GM19438 (cell line): ENCODE results near the gene JTB.

Source experiments
- ATAC-seq: cut with Tn5 transposase; IDR thresholded peaks from one replicate; pipeline ENCODE4 v1.9.1; 2021; ENCODE audit warnings: low read depth; ENCODE audit not compliant: unreplicated experiment

JTB gene

GRCh38 chr1:153957744-153958110 lies 19.7 kb downstream of the JTB start:
- peak; percentile 18 for ATAC-seq

GRCh38 chr1:153956997-153957715 lies 20.3 kb downstream of the JTB start:
- ATAC-seq = no peak

DNA sequence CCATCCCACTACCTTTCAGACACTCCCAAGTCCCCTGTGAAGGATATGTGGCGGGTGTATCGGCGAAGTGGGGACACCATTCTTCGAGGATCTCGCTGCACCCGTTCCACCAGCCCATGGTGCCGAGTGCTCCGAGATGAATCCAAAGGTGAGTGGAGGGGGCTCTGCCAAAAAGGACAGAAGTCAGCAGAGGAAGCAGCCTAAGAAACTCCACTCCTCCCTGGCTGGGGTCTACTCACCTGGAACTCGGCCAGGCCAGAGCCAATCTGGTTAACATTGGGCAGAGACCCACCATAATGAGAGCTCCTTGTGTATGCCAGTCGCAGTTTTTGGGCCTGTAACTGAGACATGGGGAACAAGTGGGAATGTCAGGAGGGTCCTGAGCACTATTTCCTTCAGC lies 22.6 kb downstream of the JTB start:
- ATAC-seq = no peak

DNA sequence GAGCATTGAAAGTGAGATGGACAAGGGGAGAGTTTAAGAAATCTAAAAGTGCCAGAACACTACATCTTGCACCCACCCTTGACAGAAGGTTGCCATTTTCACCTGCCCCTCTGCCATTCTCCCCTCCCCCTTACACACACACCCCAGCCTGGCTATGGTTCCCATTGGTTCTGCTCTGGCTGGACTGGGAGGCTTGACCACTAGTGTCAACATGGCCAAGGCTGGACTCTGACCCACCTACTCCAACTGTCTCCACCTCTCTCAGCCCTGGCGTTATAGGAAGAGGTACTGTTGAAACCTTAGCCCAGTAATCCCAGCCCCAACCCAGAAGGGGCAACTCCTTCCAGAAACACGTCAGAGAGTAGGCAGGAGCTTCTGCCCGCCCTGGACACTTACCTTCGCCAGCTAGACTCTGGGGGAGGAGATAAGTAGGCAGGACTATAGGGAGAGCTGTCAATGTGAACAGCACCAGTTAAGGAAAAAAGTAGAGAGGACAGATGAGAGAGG lies 23.6 kb downstream of the JTB start:
- no peak for ATAC-seq

DNA sequence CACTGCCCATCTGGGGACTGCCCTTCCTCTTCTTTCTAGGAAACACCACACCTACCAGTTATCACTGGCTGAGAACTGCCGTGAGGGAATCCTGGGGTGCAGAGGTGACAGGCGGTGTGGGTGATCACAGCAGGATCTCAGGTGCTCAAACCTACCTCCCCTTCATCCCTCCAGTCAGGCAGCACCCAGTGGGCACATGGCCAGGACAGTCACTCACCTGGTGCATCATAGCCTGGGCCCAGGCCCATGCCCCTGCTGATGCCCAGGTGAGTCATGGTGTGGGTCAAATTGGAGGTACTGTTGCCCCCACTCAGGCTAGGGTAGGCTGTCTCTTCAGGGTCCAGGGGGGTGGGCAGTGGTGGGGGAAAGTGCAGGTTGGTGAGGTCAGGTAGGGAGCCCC lies 25.7 kb downstream of the JTB start:
- no peak for ATAC-seq

GRCh38 chr1:153951183-153951582 lies 26.3 kb downstream of the JTB start:
- no peak for ATAC-seq

GRCh38 chr1:153946622-153947241 lies 30.7 kb downstream of the JTB start, which contains the start of gene DENND4B:
Gene DENND4B, minus strand, starts transcription at chr1:153946718. Its CDS starts 2,344 bp downstream, at chr1:153944374.
- ATAC-seq = peak; percentile 65

GRCh38 chr1:153945795-153946621 lies 31.5 kb downstream of the JTB start:
- peak; percentile 73 for ATAC-seq

- ATAC-seq = no peak
Measured at GRCh38 chr1:153945131-153945794, 32.2 kb downstream of the JTB start.

DNA sequence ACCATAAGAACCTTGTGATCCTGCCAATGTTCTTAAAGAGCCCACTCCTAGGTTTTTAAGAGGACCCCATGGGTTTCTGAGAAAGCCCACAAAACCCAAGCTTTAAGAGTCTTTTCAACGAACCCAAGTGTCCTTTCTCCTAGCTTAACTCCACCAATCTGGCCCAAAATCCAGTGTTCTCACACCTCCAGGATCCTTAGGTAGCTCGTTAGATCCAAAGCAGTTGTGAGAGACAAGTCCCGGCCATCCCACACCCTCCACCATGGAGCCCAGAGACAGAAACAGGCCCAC lies 32.7 kb downstream of the JTB start:
- ATAC-seq = no peak

- no peak for ATAC-seq
Measured at GRCh38 chr1:153944005-153944826, 33.3 kb downstream of the JTB start.

DNA sequence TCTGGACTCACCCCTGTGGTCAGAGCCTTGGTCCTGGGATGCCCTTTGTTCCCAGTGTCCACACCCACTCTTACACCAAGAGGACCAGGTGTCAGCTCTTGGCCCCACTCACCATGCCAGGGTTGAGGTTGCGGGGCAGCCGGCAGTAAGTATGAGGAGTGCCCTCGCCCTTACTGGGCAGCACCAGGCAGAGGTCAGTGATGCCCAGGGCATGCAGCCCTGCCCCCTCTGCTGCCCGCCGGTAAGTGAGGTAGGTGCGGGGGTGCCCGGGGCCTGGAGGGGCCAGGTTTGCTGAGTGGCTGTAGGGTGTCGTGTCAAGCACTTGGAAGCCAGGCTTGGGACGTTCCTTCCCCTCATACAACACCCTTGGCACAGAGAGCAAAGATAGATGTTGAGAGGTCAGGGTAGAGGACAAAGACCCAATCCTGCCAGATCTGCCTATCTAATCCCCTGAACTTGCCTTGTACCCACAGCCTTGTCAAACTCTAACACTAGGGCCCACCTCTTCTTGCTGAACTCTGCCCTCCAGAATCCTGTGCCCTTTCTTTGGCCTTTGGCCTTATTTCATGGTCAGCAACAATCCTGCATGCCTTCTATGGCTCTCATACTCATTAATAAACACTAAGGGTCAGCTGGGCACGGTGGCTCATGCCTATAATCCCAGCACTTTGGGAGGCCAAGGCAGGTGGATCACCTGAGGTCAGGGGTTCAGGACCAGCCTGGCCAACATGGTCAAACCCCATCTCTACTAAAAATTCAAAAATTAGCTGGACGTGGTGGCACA lies 34.5 kb downstream of the JTB start:
- no peak for ATAC-seq

DNA sequence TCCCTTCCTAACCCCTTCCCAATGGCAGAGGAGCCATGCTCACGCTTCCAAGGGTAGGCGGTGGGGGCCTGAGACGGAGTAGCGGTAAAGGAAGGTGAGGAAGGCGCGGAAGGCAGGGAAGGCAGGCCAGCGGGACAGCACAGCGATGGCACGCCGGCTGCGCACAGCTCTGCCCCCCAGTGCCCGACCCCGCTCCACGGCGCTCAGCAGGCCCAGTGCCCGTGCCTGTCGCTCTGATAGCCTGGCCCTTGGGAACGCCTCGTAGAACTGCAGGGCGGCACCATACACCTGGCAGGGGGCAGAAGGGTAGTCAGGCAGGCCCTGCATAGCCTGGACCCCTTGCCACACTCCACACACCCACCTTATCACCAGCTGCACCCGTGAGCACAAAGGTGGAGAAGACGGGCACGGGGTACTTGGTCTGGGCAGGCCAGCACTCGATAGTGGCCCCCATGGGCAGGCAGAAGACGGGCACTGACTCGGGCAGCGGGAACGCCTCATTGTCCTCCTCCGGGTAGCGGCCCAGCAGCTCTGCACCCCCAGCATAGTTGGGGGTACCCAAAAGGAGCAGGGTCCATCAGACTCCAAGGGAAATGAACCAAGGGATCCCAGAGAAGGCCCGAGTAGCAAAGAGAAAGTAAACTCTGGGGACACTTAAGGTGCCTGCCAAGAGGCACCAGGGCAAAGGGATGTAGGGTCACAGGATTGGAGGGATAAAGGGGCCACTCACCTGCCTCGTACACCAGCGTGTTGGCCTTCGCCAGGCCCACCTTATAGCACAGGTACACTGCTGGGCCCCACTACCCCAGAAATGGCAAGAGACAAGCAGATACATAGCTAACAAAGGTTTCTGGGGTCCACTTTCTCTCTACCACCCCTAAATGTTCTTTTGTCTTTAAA lies 35.4 kb downstream of the JTB start:
- ATAC-seq = no peak

DNA sequence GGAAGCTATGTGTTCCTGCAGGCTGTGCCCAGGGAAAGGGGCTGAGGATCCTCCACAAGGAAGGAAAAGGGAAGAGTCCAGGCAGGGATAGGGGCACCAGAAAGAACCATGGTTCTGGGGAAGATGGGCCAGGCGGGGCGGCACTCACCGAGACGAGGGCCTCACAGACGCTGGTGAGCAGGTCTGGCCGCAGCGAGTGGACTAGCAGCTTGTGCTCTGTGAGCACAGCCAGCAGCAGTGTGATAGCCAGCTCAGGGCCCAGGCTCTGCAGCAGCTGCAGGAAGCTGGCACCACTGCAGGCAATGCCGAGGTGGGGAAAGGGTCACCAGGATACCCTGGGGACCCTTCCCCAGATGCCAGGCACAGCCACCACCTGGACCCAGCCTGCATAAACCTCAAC lies 36.7 kb downstream of the JTB start:
- no peak for ATAC-seq

DNA sequence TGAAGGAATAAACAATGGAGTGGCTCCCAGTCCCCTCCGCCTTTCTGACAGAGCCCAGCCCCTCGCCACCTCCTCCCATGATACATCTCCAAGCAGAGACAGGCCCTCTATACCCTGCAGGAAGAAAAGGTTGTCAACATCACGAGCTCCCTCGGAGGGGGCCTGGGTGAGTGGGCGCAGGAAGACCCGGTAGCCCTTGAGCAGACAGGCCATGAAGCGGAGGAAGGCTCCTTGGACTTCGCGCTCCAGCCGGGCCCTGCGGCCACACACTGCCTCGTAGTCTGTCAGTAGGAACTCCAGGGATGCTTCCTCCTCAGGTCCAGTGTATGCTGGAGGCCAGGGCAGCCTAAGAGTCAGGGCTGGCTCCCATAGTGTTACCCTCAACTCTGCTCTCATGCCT lies 38.0 kb downstream of the JTB start:
- no peak for ATAC-seq

GRCh38 chr1:153938996-153939395 lies 38.5 kb downstream of the JTB start:
- ATAC-seq = no peak

- no peak for ATAC-seq
Measured at GRCh38 chr1:153937331-153937730, 40.1 kb downstream of the JTB start.

- ATAC-seq = no peak
Measured at GRCh38 chr1:153936011-153936802, 41.3 kb downstream of the JTB start.
